AG04449 (cell line): ENCODE results near the gene RASL10B.
"Not testable (repeated sequence)": the region's sequence is repeated elsewhere in the genome, so short reads cannot be mapped to it uniquely, and the experiment has no call there.

ENCODE experiments used
- CTCF ChIA-PET: fragments of 350-600 bp; formaldehyde crosslinking; extraction: SDS; loops from one replicate; lab custom pipeline; 2021; ENCODE audit warnings: antibody characterized with exemption; lab: Yijun Ruan, JAX
- POLR2A ChIA-PET: fragments of 400-600, 350-600 bp; formaldehyde crosslinking; extraction: SDS; loops from one replicate; lab custom pipeline; 2020; ENCODE audit warnings: antibody characterized with exemption, inconsistent platforms; lab: Yijun Ruan, JAX
- DNase-seq: peaks from one replicate; pipeline ENCODE4 v3.0.0-alpha.2; 2010; ENCODE audit warnings: low read depth, low spot score
- H3K4me3 ChIP-seq: 2 replicates; pipeline ENCODE4 v1.5.1; 2011; ENCODE audit warnings: low read depth, mild to moderate bottlenecking, control low read depth, low read length
- CTCF ChIP-seq: IDR thresholded peaks from one replicate; pipeline ENCODE4 v1.5.1; 2011; ENCODE audit warnings: mild to moderate bottlenecking, moderate library complexity, low read length, control low read depth, inconsistent platforms; ENCODE audit not compliant: insufficient read depth; ENCODE audit errors: missing control alignments

RASL10B gene

GRCh38 chr17:35694906-35695305, 36.5 kb upstream of the RASL10B start:
- DNase-seq = no peak
- no peak for TF ChIP-seq CTCF
- no peak overlapping the region for H3K4me3 ChIP-seq
- CTCF ChIA-PET = interaction anchor here (1.2 to 2.2 kb wide), 3 partner anchors 14 to 81 kb away, joined by 3 to 5 read pairs (median 5); no protein-coding TSS in a partner anchor
- POLR2A ChIA-PET = no interaction called here

DNA sequence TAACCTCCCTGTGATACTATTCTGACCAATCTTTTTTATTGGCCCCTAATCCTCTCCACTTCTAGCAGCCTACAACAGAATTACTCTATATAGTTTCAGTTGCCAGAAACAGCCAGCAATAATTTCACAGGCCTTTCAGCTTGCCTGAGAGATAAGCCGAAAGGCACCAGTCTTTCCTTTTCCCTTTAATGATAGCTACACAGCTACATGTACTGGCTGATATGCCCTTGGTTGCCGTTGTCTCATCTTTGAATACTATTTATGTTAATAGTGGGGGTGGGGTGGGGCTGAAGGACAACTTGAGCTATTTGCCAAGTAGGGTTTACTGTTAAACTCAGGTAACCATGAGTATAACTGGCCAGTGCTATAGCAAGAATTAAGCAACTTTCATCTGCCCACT, 35.8 kb upstream of the RASL10B start:
- no peak overlapping the region for H3K4me3 ChIP-seq
- no peak for TF ChIP-seq CTCF
- POLR2A ChIA-PET = interaction anchor here (1.0 kb wide), 1 partner anchor 10 kb away, joined by 3 read pairs; no protein-coding TSS in a partner anchor
- DNase-seq = no peak
- CTCF ChIA-PET = interaction anchor here (1.2 to 2.2 kb wide), 2 partner anchors 14 to 52 kb away, joined by 5 read pairs; no protein-coding TSS in a partner anchor

DNA sequence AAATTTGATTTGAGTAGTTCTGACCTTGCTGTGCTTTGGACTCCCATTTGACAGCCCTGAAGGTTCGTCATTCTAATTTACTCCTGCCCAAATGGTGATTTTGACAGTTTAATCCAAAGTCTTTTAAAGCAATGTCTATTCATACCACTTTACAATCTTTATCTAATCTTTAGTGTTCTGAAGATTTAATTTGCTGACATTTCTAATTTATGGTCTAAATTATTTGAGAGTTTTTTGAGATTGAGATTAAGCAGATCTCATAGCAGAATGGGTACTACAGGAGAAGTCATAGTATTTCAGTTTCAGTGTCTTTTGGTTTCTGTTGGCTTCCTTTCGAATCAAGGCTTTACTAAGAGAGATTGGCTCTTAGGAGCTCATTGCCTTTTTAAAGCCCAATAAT, 32.6 kb upstream of the RASL10B start:
- ChIA-PET POLR2A (no interaction called here), CTCF (interaction anchor here (0.7 kb wide), 1 partner anchor 90 kb away, joined by 3 read pairs; no protein-coding TSS in a partner anchor)
- no peak for DNase-seq
- H3K4me3 ChIP-seq = no peak overlapping the region
- no peak for TF ChIP-seq CTCF

DNA sequence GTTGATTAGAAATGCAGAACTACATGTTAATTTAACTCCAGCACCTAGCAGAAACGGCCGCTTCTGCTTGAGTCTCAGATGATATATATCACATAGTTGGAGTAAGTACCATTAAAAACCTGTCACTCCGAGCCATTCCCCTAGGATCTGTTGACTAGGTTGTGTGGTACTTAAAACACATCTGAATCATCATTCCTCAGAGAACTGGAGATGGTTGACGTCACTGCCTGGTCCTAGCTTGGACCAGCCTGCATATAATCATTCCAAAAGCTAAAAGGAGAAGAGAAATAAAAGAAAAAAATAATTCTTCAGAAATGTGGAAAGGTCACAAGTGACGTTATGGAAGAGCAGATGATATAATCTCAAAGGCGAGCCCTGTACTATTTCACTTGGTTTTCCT, 31.3 kb upstream of the RASL10B start:
- no peak for TF ChIP-seq CTCF
- DNase-seq = no peak
- no peak overlapping the region for H3K4me3 ChIP-seq
- ChIA-PET POLR2A (no interaction called here), CTCF (interaction anchor here (0.9 kb wide), 1 partner anchor 47 kb away, joined by 4 read pairs; no protein-coding TSS in a partner anchor)

- POLR2A ChIA-PET = no interaction called here
- TF ChIP-seq CTCF = no peak
- CTCF ChIA-PET = no interaction called here
- H3K4me3 ChIP-seq = no peak overlapping the region
- DNase-seq = no peak
Observed at GRCh38 chr17:35701491-35701890, 29.9 kb upstream of the RASL10B start.

- POLR2A ChIA-PET, DNase-seq, H3K4me3 ChIP-seq: not testable (repeated sequence)
- CTCF ChIA-PET = interaction anchor here (0.8 to 0.9 kb wide), 2 partner anchors 44 to 90 kb away, joined by 3 to 5 read pairs; no protein-coding TSS in a partner anchor
Observed at GRCh38 chr17:35703308-35703707, 28.1 kb upstream of the RASL10B start.

DNA sequence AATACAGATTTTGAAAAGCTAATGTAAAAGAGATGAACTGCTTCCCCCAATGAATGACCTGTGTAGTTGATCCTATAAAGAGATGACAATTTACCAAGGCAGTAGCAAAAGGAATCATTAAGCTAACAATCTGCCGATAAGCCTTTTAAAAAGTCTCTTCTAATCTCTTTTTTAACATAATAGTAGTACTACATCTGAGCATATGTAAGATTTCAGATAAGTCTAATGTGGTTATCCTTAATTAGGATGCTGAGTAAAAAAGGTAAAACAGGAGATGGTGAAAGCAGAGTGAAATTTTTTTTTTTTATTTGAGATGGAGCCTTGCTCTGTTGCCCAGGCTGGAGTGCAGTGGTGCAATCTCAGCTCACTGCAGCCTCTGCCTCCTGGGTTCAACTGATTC, 26.2 kb upstream of the RASL10B start:
- TF ChIP-seq CTCF = no peak
- ChIA-PET POLR2A (interaction anchor here (0.6 kb wide), 1 partner anchor 104 kb away, joined by 3 read pairs; the partner anchor contains the start of gene TAF15), CTCF (interaction anchor here (1.3 to 1.7 kb wide), 3 partner anchors 17 to 103 kb away, joined by 3 to 4 read pairs (median 4); no protein-coding TSS in a partner anchor)
- DNase-seq = no peak
- no peak overlapping the region for H3K4me3 ChIP-seq
